GM20000 (cell line): Measurements from ENCODE around the gene MMD2.

Experiments
- DNase-seq: peaks from one replicate; pipeline ENCODE4 v3.0.0; 2012; ENCODE audit warnings: low spot score
- CTCF ChIP-seq: IDR thresholded peaks from 2 replicates; pipeline ENCODE4 v1.5.1; 2012; ENCODE audit warnings: mild to moderate bottlenecking, control low read depth; ENCODE audit errors: extremely low read depth, missing control alignments

Gene MMD2

GRCh38 chr7:4880218-4880617, 78.8 kb downstream of the MMD2 start:
- DNase-seq, result no peak
- TF ChIP-seq CTCF, result no peak

GRCh38 chr7:4879396-4880081, 79.4 kb downstream of the MMD2 start:
- DNase-seq, result no peak
- no peak for TF ChIP-seq CTCF

- no peak for TF ChIP-seq CTCF
- DNase-seq, result no peak
These were observed 80.4 kb downstream of the MMD2 start for GRCh38 chr7:4878336-4879335.

GRCh38 chr7:4876586-4876985, 82.4 kb downstream of the MMD2 start:
- DNase-seq, result no peak

GRCh38 chr7:4875391-4875790, 83.6 kb downstream of the MMD2 start:
- DNase-seq, result no peak
- no peak for TF ChIP-seq CTCF

More at GRCh38 chr7:4876586-4876985, 82.4 kb downstream of the MMD2 start:
- no peak for TF ChIP-seq CTCF

- no peak for DNase-seq
- no peak for TF ChIP-seq CTCF
These were observed 85.7 kb downstream of the MMD2 start for GRCh38 chr7:4873071-4873944.
